Natural killer cell (primary cell): ENCODE data around the gene UPK3A. TPM values are rescaled to one million over a fixed set of nuclear protein-coding genes. Genes with fewer than 3 reads are reported as not detected.
A peak's percentile ranks its signal among the peaks of the same experiment; 100 is the strongest.

ENCODE experiments used
- ATAC-seq, 3 donors: fragments of 150-1000 bp in 2 of 3; fragments of 200-7000 bp in 1 of 3; cut with Tn5 transposase; 1 replicate in 1 of 3; 2 replicates in 2 of 3; pipeline ENCODE4 v1.10.0; 2021; ENCODE audit warnings: mild to moderate bottlenecking in 2 of 3, moderate library complexity in 2 of 3
- DNase-seq, 2 donors: peaks; one replicate each; pipeline versions ENCODE4 v3.0.0 to v3.0.0-alpha.2; 2013 to 2021; ENCODE audit warnings: mixed read lengths in 1 of 2
- H3K27ac ChIP-seq: one replicate; pipeline ENCODE4 v1.5.1; 2013; ENCODE audit warnings: mild to moderate bottlenecking, low read length
- H3K27me3 ChIP-seq: one replicate; pipeline ENCODE4 v1.6.1; 2013; ENCODE audit warnings: low read length; ENCODE audit not compliant: control insufficient read depth, insufficient read depth
- H3K36me3 ChIP-seq: one replicate; pipeline ENCODE4 v1.6.1; 2013; ENCODE audit warnings: low read length; ENCODE audit not compliant: control insufficient read depth, insufficient read depth
- H3K4me1 ChIP-seq: one replicate; pipeline ENCODE4 v1.6.1; 2013; ENCODE audit warnings: low read length; ENCODE audit not compliant: control insufficient read depth, insufficient read depth
- H3K4me3 ChIP-seq: one replicate; pipeline ENCODE4 v1.5.1; 2013; ENCODE audit warnings: low read length
- H3K9me3 ChIP-seq: one replicate; pipeline ENCODE4 v1.6.1; 2013; ENCODE audit warnings: low read length; ENCODE audit not compliant: control insufficient read depth, insufficient read depth
- H3K27ac Mint-ChIP-seq, 2 donors: one replicate each; pipeline ENCODE4 v1.8.0; 2022; ENCODE audit warnings: mild to moderate bottlenecking in 2 of 2, mixed read lengths in 2 of 2, moderate library complexity in 1 of 2
- H3K27me3 Mint-ChIP-seq, 2 donors: one replicate each; pipeline ENCODE4 v1.8.0; 2022; ENCODE audit warnings: low read depth in 2 of 2, mixed read lengths in 2 of 2
- H3K36me3 Mint-ChIP-seq: one replicate; pipeline ENCODE4 v1.8.0; 2022; ENCODE audit warnings: mixed read lengths
- H3K4me1 Mint-ChIP-seq, 2 donors: one replicate each; pipeline ENCODE4 v1.8.0; 2022; ENCODE audit warnings: mixed read lengths in 2 of 2
- H3K4me3 Mint-ChIP-seq: one replicate; pipeline ENCODE4 v1.8.0; 2022; ENCODE audit warnings: mild to moderate bottlenecking, moderate library complexity, mixed read lengths
- H3K9me3 Mint-ChIP-seq, 2 donors: one replicate each; pipeline ENCODE4 v1.8.0; 2022; ENCODE audit warnings: mixed read lengths in 2 of 2
- WGBS: methylation state at CpG from one replicate; pipeline ENCODE4 v1.1.7; 2013; ENCODE audit warnings: missing lambda C conversion rate; ENCODE audit not compliant: insufficient coverage; 5-methylcytosine and 5-hydroxymethylcytosine counted together
- intact Hi-C: fragments of 100-400 bp; cut with micrococcal nuclease; formaldehyde crosslinking; loops from one replicate; pipeline ENCODE4 v1.14.2; 2022
- total RNA-seq, 4 donors: library from RNA; stranded (reverse); fragments of 120-200 nt in 1 of 4; gene quantifications; one replicate each; pipeline versions ENCODE4 v1.2.3 to v1.2.4, GENCODE V29; 2013 to 2022
- TF ChIP-seq, protein P1 (sequence below): fragments of 200-600 bp; IDR thresholded peaks from one replicate; pipeline ENCODE4 v1.8.0; 2022; ENCODE audit warnings: antibody characterized with exemption

The UPK3A gene
- total RNA-seq, 3 donors from 2014 or later (not counting 1 experiment from before 2014, with no cell fraction given) = 0.49 TPM; not detected in 2

- peaks cover 2 to 7% of the 10 kb centered on the region in 2 donors for H3K27me3 Mint-ChIP-seq
- H3K27ac Mint-ChIP-seq = no peak overlapping the region
- TF ChIP-seq, protein P1, sequence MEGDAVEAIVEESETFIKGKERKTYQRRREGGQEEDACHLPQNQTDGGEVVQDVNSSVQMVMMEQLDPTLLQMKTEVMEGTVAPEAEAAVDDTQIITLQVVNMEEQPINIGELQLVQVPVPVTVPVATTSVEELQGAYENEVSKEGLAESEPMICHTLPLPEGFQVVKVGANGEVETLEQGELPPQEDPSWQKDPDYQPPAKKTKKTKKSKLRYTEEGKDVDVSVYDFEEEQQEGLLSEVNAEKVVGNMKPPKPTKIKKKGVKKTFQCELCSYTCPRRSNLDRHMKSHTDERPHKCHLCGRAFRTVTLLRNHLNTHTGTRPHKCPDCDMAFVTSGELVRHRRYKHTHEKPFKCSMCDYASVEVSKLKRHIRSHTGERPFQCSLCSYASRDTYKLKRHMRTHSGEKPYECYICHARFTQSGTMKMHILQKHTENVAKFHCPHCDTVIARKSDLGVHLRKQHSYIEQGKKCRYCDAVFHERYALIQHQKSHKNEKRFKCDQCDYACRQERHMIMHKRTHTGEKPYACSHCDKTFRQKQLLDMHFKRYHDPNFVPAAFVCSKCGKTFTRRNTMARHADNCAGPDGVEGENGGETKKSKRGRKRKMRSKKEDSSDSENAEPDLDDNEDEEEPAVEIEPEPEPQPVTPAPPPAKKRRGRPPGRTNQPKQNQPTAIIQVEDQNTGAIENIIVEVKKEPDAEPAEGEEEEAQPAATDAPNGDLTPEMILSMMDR = no peak
- no peaks in the 10 kb centered on the region for H3K36me3 ChIP-seq
- peaks cover 33% of the 10 kb centered on the region for H3K4me1 ChIP-seq
- H3K9me3 ChIP-seq = no peaks in the 10 kb centered on the region
- H3K9me3 Mint-ChIP-seq = no peaks in the 10 kb centered on the region
- no peak overlapping the region for H3K4me3 ChIP-seq
- no peak overlapping the region for H3K4me3 Mint-ChIP-seq
- H3K36me3 Mint-ChIP-seq = no peaks in the 10 kb centered on the region
- 96% methylated on average over 9 of the region's 9 CpGs for WGBS
- H3K4me1 Mint-ChIP-seq = peaks cover 7% of the 10 kb centered on the region in 2 donors
- DNase-seq (no peak), ATAC-seq (no peak)
- no peak overlapping the region for H3K27ac ChIP-seq
- H3K27me3 ChIP-seq = no peaks in the 10 kb centered on the region
- intact Hi-C loops = no loop called here
Measured at GRCh38 chr22:45295492-45295891, 10.7 kb downstream of the UPK3A start.

GRCh38 chr22:45296628-45297297 lies 12.0 kb downstream of the UPK3A start:
- TF ChIP-seq, protein P1 = no peak
- H3K27me3 ChIP-seq = no peaks in the 10 kb centered on the region
- peaks cover 21% of the 10 kb centered on the region for H3K4me1 ChIP-seq
- peaks cover 2 to 7% of the 10 kb centered on the region in 2 donors for H3K27me3 Mint-ChIP-seq
- H3K36me3 Mint-ChIP-seq = no peaks in the 10 kb centered on the region
- no peaks in the 10 kb centered on the region for H3K36me3 ChIP-seq
- peaks cover 7% of the 10 kb centered on the region in 2 donors for H3K4me1 Mint-ChIP-seq
- intact Hi-C loops = no loop called here
- H3K9me3 Mint-ChIP-seq = no peaks in the 10 kb centered on the region
- H3K27ac Mint-ChIP-seq = no peak overlapping the region
- WGBS = 44% methylated on average over 13 of the region's 13 CpGs
- no peak overlapping the region for H3K4me3 ChIP-seq
- H3K27ac ChIP-seq = peak overlapping the region; percentile 46
- H3K4me3 Mint-ChIP-seq = no peak overlapping the region
- H3K9me3 ChIP-seq = no peaks in the 10 kb centered on the region
- ATAC-seq (peak; percentile 61 to 82 (median 71)), DNase-seq (peak in 1 of 2 donors; percentile 76)

DNA sequence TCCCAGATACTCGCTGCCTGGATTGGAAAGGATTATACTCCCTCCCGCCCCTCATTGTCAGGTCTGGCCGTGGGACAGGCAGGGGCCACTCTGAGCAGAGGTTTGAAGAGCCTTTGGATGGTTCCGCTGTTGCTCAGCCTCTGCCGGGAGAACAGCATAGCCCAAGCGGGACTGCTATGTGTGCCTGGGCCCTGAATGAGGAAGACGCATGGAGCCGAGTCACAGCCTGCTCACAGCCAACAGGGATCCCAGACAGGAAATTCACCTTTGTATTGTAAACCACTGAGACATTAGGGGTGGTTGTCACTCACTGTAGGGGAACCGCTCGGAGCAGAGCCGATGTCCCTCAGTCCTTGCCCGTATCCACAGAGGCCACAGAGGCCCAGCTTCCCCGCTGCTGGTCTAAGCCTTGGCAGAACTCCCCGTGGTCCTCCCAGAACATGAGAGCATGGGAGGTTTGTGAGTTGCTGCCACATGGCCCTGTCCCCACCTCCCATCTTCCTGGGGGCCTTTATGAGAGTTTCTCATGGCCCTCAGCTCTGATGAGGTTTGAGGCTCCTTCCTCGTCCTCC lies 14.3 kb downstream of the UPK3A start:
- ATAC-seq = no peak
- no peak overlapping the region for H3K4me3 Mint-ChIP-seq
- H3K27me3 ChIP-seq = no peaks in the 10 kb centered on the region

More for the DNA sequence above, 14.3 kb downstream of the UPK3A start:
- Mint-ChIP-seq H3K27me3 (peaks cover 5 to 7% of the 10 kb centered on the region in 2 donors), H3K27ac (no peak overlapping the region), H3K36me3 (no peaks in the 10 kb centered on the region), H3K9me3 (no peaks in the 10 kb centered on the region), H3K4me1 (peaks cover 7% of the 10 kb centered on the region in 2 donors)
- DNase-seq = no peak
- H3K4me1 ChIP-seq = peaks cover 14% of the 10 kb centered on the region
- no peak overlapping the region for H3K27ac ChIP-seq
- WGBS = 85% methylated on average over 15 of the region's 15 CpGs
- TF ChIP-seq, protein P1 = no peak
- intact Hi-C loops = no loop called here
- H3K4me3 ChIP-seq = no peak overlapping the region
- no peaks in the 10 kb centered on the region for H3K9me3 ChIP-seq
- no peaks in the 10 kb centered on the region for H3K36me3 ChIP-seq
